Measurements from ENCODE around the gene GLB1L2.
A peak's percentile ranks its signal among the peaks of the same experiment; 100 is the strongest.

Gene GLB1L2

DNA sequence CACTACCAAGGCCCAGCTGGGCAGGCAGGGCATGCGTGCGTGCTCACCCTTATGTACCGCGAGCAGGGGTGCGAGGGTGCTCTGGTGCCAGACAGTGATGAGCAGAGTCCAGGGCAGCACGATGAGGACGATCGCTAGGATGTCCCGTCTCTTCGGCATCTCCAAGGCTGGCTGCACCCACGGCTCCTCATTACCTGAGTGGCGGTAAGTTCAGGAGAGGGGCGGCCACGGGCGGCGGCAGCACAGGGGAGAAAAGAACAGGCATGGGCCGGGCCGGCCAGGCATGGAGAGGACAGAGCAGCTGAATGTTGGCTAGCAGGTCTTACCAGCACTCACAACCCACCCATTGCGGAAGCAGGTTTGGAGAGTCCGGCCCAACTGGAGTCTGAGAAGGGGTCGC is 55.7 kb downstream of the GLB1L2 start:
- DNase-seq (ENCODE audit: low spot score) = no peak

DNA sequence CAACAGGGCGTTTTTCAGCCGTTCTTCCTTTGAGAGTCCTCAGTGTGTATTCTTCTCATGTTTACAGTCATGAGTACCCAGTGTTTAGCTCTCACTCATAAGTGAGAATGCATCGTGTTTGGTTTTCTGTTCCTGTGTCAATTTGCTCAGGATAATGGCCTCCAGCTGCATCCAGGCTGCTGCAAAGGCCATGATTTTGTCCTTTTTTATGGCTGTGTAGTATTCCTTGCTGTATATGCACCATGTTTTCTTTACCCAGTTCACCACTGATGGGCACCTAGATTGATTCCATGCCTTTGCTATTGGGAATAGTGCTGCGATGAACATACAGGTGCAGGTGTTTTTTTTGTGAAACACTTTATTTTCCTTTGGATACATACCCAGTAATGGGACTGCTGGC is 56.8 kb downstream of the GLB1L2 start:
- no peak for DNase-seq (ENCODE audit: low spot score)

- no peak for DNase-seq (ENCODE audit: low spot score)
Measured at GRCh38 chr11:134389464-134390180, 57.8 kb downstream of the GLB1L2 start.

GRCh38 chr11:134390706-134391569 is 59.1 kb downstream of the GLB1L2 start:
- no peak for DNase-seq (ENCODE audit: low spot score)

GRCh38 chr11:134391656-134392055 is 59.9 kb downstream of the GLB1L2 start:
- no peak for DNase-seq (ENCODE audit: low spot score)

DNA sequence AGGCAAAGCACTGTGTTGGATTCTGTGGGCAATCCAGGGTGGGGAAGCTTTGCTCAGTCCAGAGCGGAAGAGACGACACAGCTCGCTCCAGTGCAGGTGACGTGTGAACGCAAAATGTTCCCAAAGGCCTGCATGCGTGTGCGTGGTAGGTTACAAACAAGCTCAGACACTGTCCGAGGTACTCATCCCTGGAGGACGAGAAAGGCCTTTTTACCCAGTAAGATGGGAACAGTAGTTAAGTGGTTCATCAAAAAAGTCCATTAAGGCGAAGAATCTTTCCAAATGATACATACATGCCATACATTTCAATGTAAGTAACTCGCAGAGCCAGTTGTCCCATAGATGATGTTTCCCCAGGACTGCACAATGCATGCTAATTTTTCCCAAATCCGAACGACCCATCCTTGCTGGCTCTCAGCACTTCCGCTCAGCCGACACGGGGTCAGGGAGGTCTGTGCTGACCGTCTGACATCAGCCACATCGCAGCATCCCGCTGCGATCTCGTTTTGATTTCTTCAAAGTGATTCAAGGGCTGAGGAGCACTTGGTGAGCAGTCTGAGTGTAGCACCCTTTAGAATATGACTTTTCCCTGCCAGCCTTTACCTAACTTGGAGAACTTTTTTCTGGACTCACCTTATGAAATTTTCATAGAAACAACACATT is 61.3 kb downstream of the GLB1L2 start:
- DNase-seq (ENCODE audit: low spot score) = no peak

- DNase-seq (ENCODE audit: low spot score) = peak; percentile 5
Measured at GRCh38 chr11:134393638-134394037, 61.9 kb downstream of the GLB1L2 start.

- DNase-seq (ENCODE audit: low spot score) = no peak
Measured at GRCh38 chr11:134394311-134394710, 62.5 kb downstream of the GLB1L2 start.

DNA sequence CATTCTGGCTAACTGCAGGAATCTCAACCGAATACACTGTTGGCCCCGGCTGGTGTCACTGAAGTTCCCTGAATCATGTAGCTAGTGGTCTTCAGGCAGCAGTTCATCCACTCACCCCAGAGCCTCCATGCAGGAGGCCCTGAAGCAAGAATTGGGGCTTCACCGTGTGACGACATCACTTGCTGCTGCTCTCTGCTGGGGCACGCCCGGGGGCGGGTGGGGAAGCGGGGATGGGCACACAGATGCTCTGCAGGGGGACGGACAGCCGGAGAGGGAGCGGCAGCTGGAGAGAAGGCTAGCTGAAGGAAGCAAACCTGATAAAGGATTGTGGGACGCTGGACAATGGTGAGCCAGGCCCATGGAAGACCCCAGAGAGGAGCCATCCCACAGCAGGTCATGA is 63.2 kb downstream of the GLB1L2 start:
- no peak for DNase-seq (ENCODE audit: low spot score)

- no peak for DNase-seq (ENCODE audit: low spot score)
Measured at GRCh38 chr11:134397304-134398078, 65.7 kb downstream of the GLB1L2 start.

DNA sequence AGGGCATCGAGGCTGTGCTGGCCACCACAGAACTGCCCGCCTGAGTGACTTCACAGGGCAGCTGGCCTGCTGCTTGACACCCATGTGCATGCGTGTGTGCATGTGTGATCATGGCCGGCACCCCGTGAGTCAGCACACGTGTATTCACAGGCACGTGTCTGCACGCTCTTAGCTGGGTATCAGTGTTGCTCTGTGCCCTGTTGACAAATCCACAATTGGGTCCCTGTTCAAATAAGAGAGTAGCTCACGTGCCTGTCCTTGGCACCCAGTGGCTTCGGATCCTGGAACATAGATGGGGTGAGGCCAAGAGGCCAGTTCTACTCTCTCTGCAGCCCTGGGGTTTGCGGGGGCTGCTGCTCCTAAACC is 66.3 kb downstream of the GLB1L2 start:
- DNase-seq (ENCODE audit: low spot score) = no peak

- DNase-seq (ENCODE audit: low spot score) = no peak
Measured at GRCh38 chr11:134398644-134399292, 67.0 kb downstream of the GLB1L2 start.

DNA sequence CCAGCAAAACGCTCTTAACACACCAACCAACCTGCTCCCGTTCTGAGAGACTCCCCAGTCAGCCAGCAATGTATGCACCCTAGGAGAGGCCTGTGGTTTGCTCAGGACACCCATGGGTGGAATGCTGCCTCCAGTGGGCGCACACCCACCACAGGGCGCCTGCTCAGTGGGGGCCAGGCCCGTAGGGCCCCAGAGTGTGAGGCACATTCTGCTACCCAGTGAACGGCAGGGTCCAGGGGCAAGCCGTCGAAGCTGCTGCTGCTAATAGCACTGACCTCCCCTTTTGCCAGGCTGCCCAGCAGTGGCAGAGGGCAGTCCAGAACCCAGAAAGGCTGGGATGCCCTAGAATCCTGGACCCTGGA is 67.5 kb downstream of the GLB1L2 start:
- no peak for DNase-seq (ENCODE audit: low spot score)

GRCh38 chr11:134399996-134400395 is 68.2 kb downstream of the GLB1L2 start:
- no peak for DNase-seq (ENCODE audit: low spot score)

DNA sequence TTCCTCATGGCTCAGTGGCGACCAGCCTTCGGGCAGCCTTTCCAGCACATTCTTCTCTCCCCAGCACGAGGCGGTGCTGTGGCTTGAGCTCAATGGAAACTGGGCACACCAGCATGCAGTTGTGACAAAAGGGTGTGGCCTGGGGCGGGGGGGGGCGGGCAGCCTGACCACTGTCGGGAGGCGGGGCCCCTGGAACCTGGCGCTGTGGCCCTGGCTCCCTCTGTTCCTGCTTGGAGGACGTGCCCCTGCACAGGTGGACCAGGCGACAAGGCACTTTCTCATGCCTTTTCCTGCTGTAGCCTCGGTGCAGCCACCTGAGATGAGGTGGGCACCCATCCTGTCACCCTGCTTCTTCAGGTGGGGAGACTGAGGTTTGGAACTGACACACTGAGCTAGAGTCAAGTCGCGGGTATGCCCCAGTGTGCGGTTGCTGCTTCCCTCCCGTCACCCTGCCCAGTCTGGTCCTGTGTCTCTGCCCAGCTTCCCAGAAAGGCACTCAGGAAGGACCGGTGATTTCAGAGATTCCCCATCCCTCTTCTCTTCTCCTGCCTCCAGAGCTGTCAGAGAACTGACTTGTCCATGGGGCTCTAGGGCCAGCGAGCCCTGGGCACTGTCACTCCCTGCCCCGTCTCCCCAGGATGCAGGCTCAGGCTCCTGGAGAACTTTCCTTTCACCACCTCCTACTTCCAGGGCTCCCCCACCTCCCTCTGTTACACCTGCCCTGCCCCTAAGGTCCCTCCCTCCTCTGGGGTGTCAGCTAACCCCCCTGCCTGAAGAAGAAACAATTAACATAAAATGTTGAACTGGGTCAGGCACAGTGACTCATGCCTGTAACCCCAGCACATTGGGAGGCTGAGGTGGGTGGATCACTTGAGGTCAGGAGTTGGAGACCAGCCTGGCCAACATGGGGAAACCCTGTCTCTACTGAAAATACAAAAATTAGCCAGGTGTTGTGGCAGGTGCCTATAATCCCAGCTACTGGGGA is 70.3 kb downstream of the GLB1L2 start:
- no peak for DNase-seq (ENCODE audit: low spot score)

- no peak for DNase-seq (ENCODE audit: low spot score)
Measured at GRCh38 chr11:134402910-134403309, 71.1 kb downstream of the GLB1L2 start.

GRCh38 chr11:134404575-134405341 is 73.0 kb downstream of the GLB1L2 start:
- no peak for DNase-seq (ENCODE audit: low spot score)

DNA sequence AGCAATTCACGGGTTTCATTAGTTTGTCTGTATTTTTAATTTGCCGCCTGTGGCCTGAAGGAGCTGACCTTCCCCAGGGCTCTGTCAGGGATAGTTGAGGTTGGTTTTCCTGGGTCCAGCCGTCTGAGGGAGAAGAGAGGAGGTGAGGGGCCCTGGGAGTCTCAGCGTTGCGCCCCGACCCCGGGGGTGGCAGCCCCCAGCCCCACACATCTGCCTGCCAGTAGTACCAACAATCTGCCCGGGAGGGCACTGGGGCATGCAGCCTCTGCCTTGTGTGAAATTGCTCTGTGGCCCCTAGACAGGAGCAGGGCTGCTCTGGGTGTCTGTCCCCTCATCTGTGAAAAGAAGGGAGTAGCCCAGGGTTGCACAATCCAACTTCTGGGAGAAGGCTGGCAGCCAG is 73.6 kb downstream of the GLB1L2 start:
- no peak for DNase-seq (ENCODE audit: low spot score)

GRCh38 chr11:134405841-134406240 is 74.1 kb downstream of the GLB1L2 start:
- DNase-seq (ENCODE audit: low spot score) = no peak
